Loucy (cell line): ENCODE results near the gene FHOD1.
A peak's percentile ranks its signal among the peaks of the same experiment; 100 is the strongest.

Experiments used
- H2AFZ ChIP-seq: fragments of 200-600 bp; sonication (generic); 2 replicates; pipeline ENCODE4 v1.6.0; 2016; ENCODE audit warnings: antibody characterized with exemption, mild to moderate bottlenecking, low read length, moderate library complexity
- H3F3A ChIP-seq: fragments of 200-600 bp; 2 replicates; pipeline ENCODE4 v1.6.0; 2016; ENCODE audit warnings: antibody characterized with exemption, low read depth, mild to moderate bottlenecking
- H3K27me3 ChIP-seq: fragments of 200-600 bp; sonication (generic); 2 replicates; pipeline ENCODE4 v1.6.1; 2014; ENCODE audit warnings: low read length, mild to moderate bottlenecking; ENCODE audit not compliant: insufficient read depth, poor library complexity, severe bottlenecking
- H3K36me3 ChIP-seq: fragments of 200-600 bp; sonication (generic); 2 replicates; pipeline ENCODE4 v1.6.1; 2016; ENCODE audit warnings: low read length; ENCODE audit not compliant: insufficient read depth
- H3K4me1 ChIP-seq: fragments of 200-600 bp; sonication (generic); 2 replicates; pipeline ENCODE4 v1.5.1; 2014; ENCODE audit warnings: low read length, mild to moderate bottlenecking; ENCODE audit not compliant: insufficient read depth, poor library complexity, severe bottlenecking
- H3K4me2 ChIP-seq: fragments of 200-600 bp; sonication (generic); 2 replicates; pipeline ENCODE4 v1.6.0; 2014; ENCODE audit warnings: antibody characterized with exemption, low read length, low read depth, mild to moderate bottlenecking; ENCODE audit not compliant: poor library complexity, severe bottlenecking
- H3K4me3 ChIP-seq: fragments of 200-600 bp; sonication (generic); 2 replicates; pipeline ENCODE4 v1.5.1; 2014; ENCODE audit warnings: low read length, mild to moderate bottlenecking, mixed read lengths; ENCODE audit not compliant: poor library complexity, severe bottlenecking
- H3K79me2 ChIP-seq: fragments of 200-600 bp; sonication (generic); 2 replicates; pipeline ENCODE4 v1.6.1; 2014; ENCODE audit warnings: low read length; ENCODE audit not compliant: insufficient read depth
- H3K9ac ChIP-seq: fragments of 200-600 bp; sonication (generic); 2 replicates; pipeline ENCODE4 v1.6.0; 2014; ENCODE audit warnings: mild to moderate bottlenecking, low read depth, low read length, moderate library complexity; ENCODE audit not compliant: poor library complexity, severe bottlenecking
- H3K9me2 ChIP-seq: fragments of 200-600 bp; sonication (generic); replicated peaks from 2 replicates; pipeline ENCODE4 v1.6.1; 2016; ENCODE audit warnings: low read depth, low read length, mixed read lengths
- H3K9me3 ChIP-seq: fragments of 200-600 bp; sonication (generic); 2 replicates; pipeline ENCODE4 v1.6.1; 2014; ENCODE audit warnings: mild to moderate bottlenecking, antibody characterized with exemption, low read length, low read depth; ENCODE audit not compliant: insufficient read depth
- H4K20me1 ChIP-seq: fragments of 200-600 bp; sonication (generic); 2 replicates; pipeline ENCODE4 v1.6.0; 2014; ENCODE audit warnings: antibody characterized with exemption, low read length, mild to moderate bottlenecking; ENCODE audit not compliant: insufficient read depth, poor library complexity, severe bottlenecking
- EZH2phosphoT487 ChIP-seq: fragments of 200-600 bp; IDR thresholded peaks from 2 replicates; pipeline ENCODE4 v1.6.1; 2018; ENCODE audit warnings: antibody characterized with exemption, mild to moderate bottlenecking, moderate library complexity, borderline replicate concordance
- TF ChIP-seq, protein P1 (sequence below): fragments of 200-600 bp; sonication (generic); conservative IDR thresholded peaks from 2 replicates; pipeline ENCODE4 v1.5.1; 2014; ENCODE audit warnings: mild to moderate bottlenecking, antibody characterized with exemption, low read length

The FHOD1 gene

DNA sequence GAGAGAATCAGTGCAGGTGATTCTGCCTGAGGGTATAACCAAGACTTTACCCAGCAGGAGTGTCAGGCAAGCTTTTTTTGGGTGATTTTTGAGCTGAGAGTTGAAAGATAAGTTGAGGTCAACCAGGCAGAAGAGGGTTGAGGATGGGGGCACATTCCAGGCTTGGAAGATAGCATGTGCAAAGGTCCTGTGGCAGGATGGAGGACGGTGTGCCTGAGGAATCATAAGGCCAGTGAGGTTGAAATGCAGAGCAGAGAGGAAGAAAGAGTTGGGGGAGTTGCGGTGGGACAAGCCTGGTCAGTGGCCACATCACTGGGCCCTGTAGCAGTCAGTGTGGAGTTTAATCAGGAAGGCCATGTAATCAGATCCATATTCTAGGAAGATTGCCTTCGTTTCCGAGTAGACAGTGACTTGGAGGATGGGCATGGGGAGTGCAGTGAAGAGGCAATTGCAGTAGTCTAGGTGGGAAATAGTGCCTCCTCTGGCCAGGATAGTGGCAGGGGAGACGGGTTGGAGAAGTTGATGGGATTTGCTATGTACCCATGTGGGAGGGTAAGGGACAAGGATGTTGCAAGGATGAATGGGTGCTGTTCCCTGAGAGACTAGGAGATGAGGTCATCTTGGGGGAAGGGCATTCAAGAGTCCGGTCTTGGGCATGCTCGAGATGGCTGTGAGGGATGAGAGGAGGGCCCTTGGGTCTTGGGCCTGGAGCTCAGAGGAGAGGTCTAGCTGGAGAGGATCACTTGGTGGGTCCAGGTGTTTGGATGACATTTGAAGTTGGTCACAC lies 36.0 kb upstream of the FHOD1 start:
- Histone ChIP-seq H3K9ac (no peak overlapping the region), H3K9me2 (no peaks in the 10 kb centered on the region), H3K36me3 (peaks cover 18% of the 10 kb centered on the region; the same call in 1 of the 2 replicates), H3F3A (no peaks in the 10 kb centered on the region), H3K4me3 (no peak overlapping the region), H2AFZ (no peak overlapping the region), H4K20me1 (no peaks in the 10 kb centered on the region), H3K9me3 (no peaks in the 10 kb centered on the region), H3K27me3 (no peaks in the 10 kb centered on the region), H3K4me1 (peaks cover 14% of the 10 kb centered on the region), H3K79me2 (peaks cover 28% of the 10 kb centered on the region), H3K4me2 (no peak overlapping the region)
- no peak for TF ChIP-seq EZH2phosphoT487
- TF ChIP-seq, protein P1, sequence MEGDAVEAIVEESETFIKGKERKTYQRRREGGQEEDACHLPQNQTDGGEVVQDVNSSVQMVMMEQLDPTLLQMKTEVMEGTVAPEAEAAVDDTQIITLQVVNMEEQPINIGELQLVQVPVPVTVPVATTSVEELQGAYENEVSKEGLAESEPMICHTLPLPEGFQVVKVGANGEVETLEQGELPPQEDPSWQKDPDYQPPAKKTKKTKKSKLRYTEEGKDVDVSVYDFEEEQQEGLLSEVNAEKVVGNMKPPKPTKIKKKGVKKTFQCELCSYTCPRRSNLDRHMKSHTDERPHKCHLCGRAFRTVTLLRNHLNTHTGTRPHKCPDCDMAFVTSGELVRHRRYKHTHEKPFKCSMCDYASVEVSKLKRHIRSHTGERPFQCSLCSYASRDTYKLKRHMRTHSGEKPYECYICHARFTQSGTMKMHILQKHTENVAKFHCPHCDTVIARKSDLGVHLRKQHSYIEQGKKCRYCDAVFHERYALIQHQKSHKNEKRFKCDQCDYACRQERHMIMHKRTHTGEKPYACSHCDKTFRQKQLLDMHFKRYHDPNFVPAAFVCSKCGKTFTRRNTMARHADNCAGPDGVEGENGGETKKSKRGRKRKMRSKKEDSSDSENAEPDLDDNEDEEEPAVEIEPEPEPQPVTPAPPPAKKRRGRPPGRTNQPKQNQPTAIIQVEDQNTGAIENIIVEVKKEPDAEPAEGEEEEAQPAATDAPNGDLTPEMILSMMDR: peak; percentile 19; the same call in 1 of the 2 replicates

DNA sequence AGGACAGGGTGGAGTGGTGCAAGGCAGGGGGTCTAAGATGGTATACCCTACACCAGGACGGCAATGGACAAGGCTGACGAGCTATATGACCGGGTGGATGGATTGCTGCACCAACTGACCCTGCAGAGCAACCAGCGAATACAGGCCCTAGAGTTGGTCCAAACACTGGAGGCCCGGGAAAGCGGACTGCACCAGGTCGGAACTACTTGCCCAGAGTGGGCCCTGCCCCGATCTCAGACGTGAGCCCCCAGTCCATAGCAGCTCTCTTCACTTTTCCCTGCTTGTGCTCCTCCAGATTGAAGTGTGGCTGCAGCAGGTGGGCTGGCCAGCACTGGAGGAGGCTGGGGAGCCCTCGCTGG lies 35.1 kb upstream of the FHOD1 start:
- Histone ChIP-seq H2AFZ (no peak overlapping the region), H3K4me1 (peaks cover 15% of the 10 kb centered on the region), H3K9me2 (no peaks in the 10 kb centered on the region), H3F3A (no peaks in the 10 kb centered on the region), H3K4me3 (no peak overlapping the region), H3K9me3 (no peaks in the 10 kb centered on the region), H3K79me2 (peaks cover 36% of the 10 kb centered on the region), H3K36me3 (peaks cover 18% of the 10 kb centered on the region; the same call in 1 of the 2 replicates), H3K9ac (no peak overlapping the region), H3K4me2 (no peak overlapping the region), H3K27me3 (no peaks in the 10 kb centered on the region), H4K20me1 (no peaks in the 10 kb centered on the region)
- no peak for TF ChIP-seq EZH2phosphoT487
- TF ChIP-seq, protein P1: no peak

DNA sequence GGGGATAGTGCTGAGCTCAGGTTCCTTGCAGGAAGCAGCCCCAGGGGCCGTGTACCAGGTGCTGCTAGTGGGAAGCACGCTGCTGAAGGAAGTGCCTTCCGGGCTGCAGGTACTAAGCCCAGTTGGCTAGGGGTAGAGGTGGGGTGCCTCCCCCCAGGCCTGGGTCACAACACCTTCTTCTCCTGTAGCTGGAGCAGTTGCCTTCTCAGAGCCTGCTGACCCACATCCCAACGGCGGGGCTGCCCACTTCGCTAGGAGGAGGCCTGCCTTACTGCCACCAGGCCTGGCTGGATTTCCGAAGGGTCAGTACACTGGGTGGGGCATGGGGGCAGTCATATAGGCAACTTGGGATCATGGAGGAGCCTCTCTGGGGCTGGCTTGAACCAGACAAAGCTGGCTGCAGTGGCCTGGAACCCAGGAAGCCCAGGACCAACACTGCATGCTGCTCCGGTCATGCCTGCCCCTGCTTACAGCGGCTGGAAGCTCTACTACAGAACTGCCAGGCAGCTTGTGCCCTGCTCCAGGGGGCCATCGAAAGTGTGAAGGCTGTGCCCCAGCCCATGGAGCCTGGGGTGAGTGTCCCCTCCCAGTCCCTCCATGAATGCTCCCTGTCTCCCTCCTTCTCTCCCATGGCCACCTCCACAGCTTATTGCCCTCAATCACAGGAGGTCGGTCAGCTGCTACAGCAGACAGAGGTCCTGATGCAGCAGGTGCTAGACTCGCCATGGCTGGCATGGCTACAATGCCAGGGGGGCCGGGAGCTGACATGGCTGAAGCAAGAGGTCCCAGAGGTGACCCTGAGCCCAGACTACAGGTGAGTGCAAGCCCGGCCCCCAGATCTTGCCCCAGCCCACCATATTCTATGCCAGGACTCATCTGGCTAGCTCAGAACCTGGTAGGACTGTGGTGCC lies 34.5 kb upstream of the FHOD1 start:
- Histone ChIP-seq H2AFZ (no peak overlapping the region), H3F3A (no peaks in the 10 kb centered on the region), H3K4me3 (no peak overlapping the region), H3K9me2 (no peaks in the 10 kb centered on the region), H3K9me3 (no peaks in the 10 kb centered on the region), H3K36me3 (peaks cover 12% of the 10 kb centered on the region; the same call in 1 of the 2 replicates), H3K9ac (peak overlapping the region; percentile 85), H3K27me3 (no peaks in the 10 kb centered on the region), H3K4me2 (peak overlapping the region; percentile 95), H3K79me2 (peaks cover 42% of the 10 kb centered on the region), H3K4me1 (peaks cover 18% of the 10 kb centered on the region), H4K20me1 (no peaks in the 10 kb centered on the region)
- no peak for TF ChIP-seq EZH2phosphoT487
